Neutrophil (primary cell): Measurements from ENCODE around the gene ITPR3.
A peak's percentile ranks its signal among the peaks of the same experiment; 100 is the strongest.

Experiments
- H3K27ac ChIP-seq: fragments of 200-600 bp; sonication (generic); 2 replicates; pipeline ENCODE4 v1.5.1; 2016; ENCODE audit warnings: mild to moderate bottlenecking, moderate library complexity
- H3K27me3 ChIP-seq: fragments of 200-600 bp; sonication (generic); 2 replicates; pipeline ENCODE4 v1.6.0; 2016; ENCODE audit warnings: mild to moderate bottlenecking
- H3K36me3 ChIP-seq: fragments of 200-600 bp; sonication (generic); 2 replicates; pipeline ENCODE4 v1.5.1; 2017
- H3K4me1 ChIP-seq, 2 experiments: fragments of 200-600 bp in 1 of 2; sonication (generic) in 1 of 2; 1 replicate in 1 of 2; 2 replicates in 1 of 2; pipeline versions ENCODE4 v1.5.1 to v1.6.1; 2013 to 2016; ENCODE audit warnings: low read depth in 1 of 2, low read length in 1 of 2, mild to moderate bottlenecking in 1 of 2, moderate library complexity in 1 of 2; ENCODE audit not compliant: control insufficient read depth in 1 of 2, insufficient read depth in 1 of 2
- H3K4me3 ChIP-seq, 2 experiments: fragments of 200-600 bp in 1 of 2; sonication (generic) in 1 of 2; 1 replicate in 1 of 2; 2 replicates in 1 of 2; pipeline ENCODE4 v1.5.1; 2013 to 2016; ENCODE audit warnings: low read depth in 1 of 2, low read length in 1 of 2, mild to moderate bottlenecking in 1 of 2, moderate library complexity in 1 of 2
- H3K9me3 ChIP-seq: fragments of 200-600 bp; sonication (generic); 2 replicates; pipeline ENCODE4 v1.5.1; 2016
- CTCF ChIP-seq: fragments of 200-600 bp; sonication (generic); IDR thresholded peaks from 2 replicates; pipeline ENCODE4 v1.5.1; 2016; ENCODE audit warnings: antibody characterized with exemption

ITPR3 gene

DNA sequence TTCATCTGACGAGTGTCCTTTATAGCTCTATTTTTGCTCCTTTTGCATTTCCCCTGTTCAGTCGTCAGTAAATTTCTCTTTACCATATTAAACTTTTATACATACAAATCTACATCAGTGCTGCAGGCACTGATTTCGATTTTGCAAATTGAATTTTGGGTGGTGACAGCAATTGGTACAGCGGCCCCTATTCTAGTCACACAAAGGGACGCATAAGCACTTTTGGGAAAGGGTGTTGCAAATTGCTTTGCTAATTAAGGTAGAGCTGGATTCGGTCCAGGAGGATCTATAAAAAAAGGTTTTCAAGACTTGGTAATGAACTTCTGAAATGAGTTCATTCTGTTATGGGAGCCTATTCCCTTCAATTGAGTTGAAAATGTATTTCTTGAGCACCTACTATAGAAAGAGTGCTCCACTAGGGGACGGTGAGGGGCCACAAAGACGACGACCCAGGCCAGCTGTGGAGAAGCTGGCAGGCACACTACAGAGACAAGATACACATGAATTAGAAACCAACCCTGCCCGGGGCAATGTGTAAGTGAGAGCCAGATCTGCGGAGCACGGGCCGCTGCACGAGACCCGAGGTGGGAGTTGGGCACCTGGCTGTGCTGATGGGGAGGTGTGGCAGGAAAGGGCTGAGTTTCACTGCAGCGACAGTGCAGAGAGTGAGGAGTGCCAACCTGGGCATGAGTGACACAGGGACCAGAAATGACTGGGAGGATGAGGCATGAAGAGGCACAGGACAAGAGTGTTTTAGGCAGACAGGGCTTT, 85.0 kb downstream of the ITPR3 start:
- Histone ChIP-seq H3K36me3 (no peaks in the 10 kb centered on the region), H3K9me3 (no peaks in the 10 kb centered on the region), H3K4me1 (peaks cover 6 to 8% of the 10 kb centered on the region in 2 experiments), H3K27me3 (no peaks in the 10 kb centered on the region), H3K27ac (no peak overlapping the region), H3K4me3 (no peak overlapping the region)
- no peak for TF ChIP-seq CTCF

DNA sequence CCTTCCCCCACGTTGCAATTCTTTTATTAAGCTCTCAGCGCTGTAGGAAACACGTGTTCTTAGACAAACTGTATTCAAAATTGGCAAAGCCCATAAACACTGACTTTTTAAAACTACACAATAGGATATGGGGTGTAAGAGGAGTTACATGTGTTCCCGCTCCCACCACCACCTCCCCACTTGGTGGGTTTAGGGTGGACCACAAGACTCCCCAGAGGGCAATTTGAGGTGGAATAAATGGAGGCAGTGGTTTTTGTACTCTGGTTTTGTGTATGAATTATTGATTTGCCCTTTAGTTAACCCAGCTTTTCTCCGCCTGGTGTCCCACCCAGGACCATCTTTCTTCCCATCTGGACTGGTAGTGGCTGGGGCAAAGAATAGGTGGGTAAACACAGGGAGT, 86.6 kb downstream of the ITPR3 start:
- Histone ChIP-seq H3K36me3 (no peaks in the 10 kb centered on the region), H3K27me3 (no peaks in the 10 kb centered on the region), H3K4me3 (no peak overlapping the region), H3K9me3 (no peaks in the 10 kb centered on the region), H3K27ac (no peak overlapping the region), H3K4me1 (peaks cover 12 to 14% of the 10 kb centered on the region in 2 experiments)
- TF ChIP-seq CTCF: no peak

GRCh38 chr6:33708516-33709204, 87.5 kb downstream of the ITPR3 start:
- no peak for TF ChIP-seq CTCF
- Histone ChIP-seq H3K4me1 (peaks cover 12 to 14% of the 10 kb centered on the region in 2 experiments), H3K27ac (no peak overlapping the region), H3K27me3 (no peaks in the 10 kb centered on the region), H3K9me3 (no peaks in the 10 kb centered on the region), H3K36me3 (no peaks in the 10 kb centered on the region), H3K4me3 (no peak overlapping the region)

DNA sequence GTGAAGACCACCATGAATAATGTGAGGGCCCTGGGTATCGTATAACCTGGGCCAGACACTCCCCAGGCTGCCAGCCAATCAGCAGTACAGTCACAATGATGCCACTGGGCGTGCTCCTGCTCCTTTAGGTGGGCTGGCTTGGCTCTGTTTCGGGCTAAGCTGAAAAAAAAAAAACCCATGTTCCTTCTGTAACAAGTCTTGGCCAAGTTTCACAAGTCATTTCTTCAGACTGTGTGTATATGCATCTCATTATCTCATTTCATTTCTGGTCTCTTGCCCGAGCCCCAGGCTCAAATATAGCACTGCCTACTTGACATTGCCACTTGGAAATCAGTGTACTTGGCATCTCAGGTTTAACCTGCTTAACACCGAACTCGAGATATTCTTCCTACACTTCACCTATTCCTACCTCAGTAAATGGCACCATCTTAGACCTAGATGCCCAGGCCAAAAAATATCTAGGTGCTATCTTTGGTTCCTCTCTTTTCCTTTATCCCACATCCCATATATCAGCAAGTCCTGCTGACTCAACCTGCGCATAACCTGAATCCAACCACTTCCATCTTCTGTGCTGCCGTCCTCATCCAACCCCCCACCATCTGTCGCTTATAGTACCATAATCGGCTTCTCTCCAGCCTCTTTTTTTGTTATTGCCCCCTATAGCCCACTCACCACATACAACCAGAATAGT, 88.6 kb downstream of the ITPR3 start:
- Histone ChIP-seq H3K27me3 (no peaks in the 10 kb centered on the region), H3K4me3 (no peak overlapping the region), H3K4me1 (peaks cover 12 to 14% of the 10 kb centered on the region in 2 experiments), H3K27ac (no peak overlapping the region), H3K9me3 (no peaks in the 10 kb centered on the region), H3K36me3 (no peaks in the 10 kb centered on the region)
- no peak for TF ChIP-seq CTCF

DNA sequence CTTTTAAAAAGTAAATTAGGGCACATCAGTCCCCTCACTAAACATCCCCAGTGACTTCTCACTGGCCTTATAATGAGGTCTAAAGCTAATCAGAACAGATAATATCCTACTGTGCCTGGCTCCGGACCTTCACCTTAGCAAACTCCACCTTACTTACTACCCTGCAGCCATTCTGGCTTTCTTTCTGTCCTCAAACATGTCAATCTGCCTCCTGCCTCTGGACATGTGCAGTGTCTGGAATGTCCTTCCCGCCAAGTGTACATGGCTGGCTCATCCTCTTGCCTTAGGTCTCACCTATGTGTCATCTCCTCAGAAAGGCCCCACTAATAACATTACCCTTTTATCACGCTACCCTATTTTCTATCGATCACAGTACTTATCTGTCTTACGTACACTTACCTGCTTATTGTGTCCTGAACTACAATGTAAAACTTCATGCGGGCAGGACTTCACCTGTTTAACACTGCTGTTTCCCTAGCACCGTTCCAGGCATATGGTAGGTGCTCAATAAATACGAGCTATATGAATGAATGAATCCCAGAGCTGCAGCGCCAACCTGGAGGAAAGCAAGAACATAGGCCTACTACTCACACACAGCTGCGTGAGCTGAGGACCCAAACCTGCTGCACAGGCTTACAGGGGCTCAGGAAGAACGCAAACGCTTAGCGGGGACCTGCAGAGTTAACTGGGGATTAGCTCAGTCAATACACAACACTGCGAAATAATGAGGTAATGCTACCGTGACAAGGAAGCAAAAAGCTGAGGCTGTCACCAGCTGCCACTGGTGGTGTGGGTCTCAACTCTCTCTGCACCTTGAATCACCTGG, 89.4 kb downstream of the ITPR3 start:
- Histone ChIP-seq H3K4me1 (peaks cover 12 to 14% of the 10 kb centered on the region in 2 experiments), H3K27me3 (no peaks in the 10 kb centered on the region), H3K36me3 (no peaks in the 10 kb centered on the region), H3K9me3 (no peaks in the 10 kb centered on the region), H3K27ac (no peak overlapping the region), H3K4me3 (peak overlapping the region; percentile 95 to 99)
- no peak for TF ChIP-seq CTCF
